ENCODE results near the gene CA5A. TPM values are rescaled to one million over a fixed set of nuclear protein-coding genes. Genes with fewer than 3 reads are reported as not detected.

Gene CA5A
- total and polyA plus RNA-seq, 11 donors: 0.08 to 0.44 (median 0.25) TPM; not detected in 8

- H3K9me3 ChIP-seq: no peaks in the 10 kb centered on the region
- peaks cover 0 to 17% (median 4%) of the 10 kb centered on the region in 12 donors for H3K4me1 ChIP-seq
- H3K27me3 ChIP-seq: no peaks in the 10 kb centered on the region
- no peak overlapping the region for H3K4me3 ChIP-seq
- DNase-seq (no peak), ATAC-seq (no peak)
- TF ChIP-seq CTCF (IDR thresholded peaks at IDR 0.05): no peak
- no peak for TF ChIP-seq POLR2A (IDR thresholded peaks at IDR 0.05)
- intact Hi-C loops (cut with DNase I): no loop called here
- H3K36me3 ChIP-seq: peaks cover 0 to 39% (median 0%) of the 10 kb centered on the region in 9 donors
- 94 to 97% (median 95%) methylated on average over 18 to 22 of the region's 22 CpGs for WGBS, 4 donors
- H3K27ac ChIP-seq: no peak overlapping the region
These were observed 94.8 kb downstream of the CA5A start for GRCh38 chr16:87841340-87842208.

GRCh38 chr16:87840271-87840978 is 95.9 kb downstream of the CA5A start:
- H3K4me1 ChIP-seq: peaks cover 0 to 8% (median 0%) of the 10 kb centered on the region in 12 donors
- no peak for TF ChIP-seq POLR2A (IDR thresholded peaks at IDR 0.05)
- no peak for TF ChIP-seq CTCF (IDR thresholded peaks at IDR 0.05)
- no peaks in the 10 kb centered on the region for H3K27me3 ChIP-seq
- intact Hi-C loops (cut with DNase I): no loop called here
- no peak overlapping the region for H3K27ac ChIP-seq
- H3K36me3 ChIP-seq: peaks cover 0 to 48% (median 0%) of the 10 kb centered on the region in 9 donors
- ATAC-seq (no peak), DNase-seq (peak in 1 of 5 donors; percentile 21)
- H3K4me3 ChIP-seq: no peak overlapping the region
- 84 to 92% (median 86%) methylated on average over 21 to 29 of the region's 29 CpGs for WGBS, 4 donors
- H3K9me3 ChIP-seq: no peaks in the 10 kb centered on the region

- TF ChIP-seq CTCF (IDR thresholded peaks at IDR 0.05) (no peak), POLR2A (IDR thresholded peaks at IDR 0.05) (no peak)
- no peaks in the 10 kb centered on the region for H3K27me3 ChIP-seq
- 88 to 94% (median 89%) methylated on average over 31 to 34 of the region's 34 CpGs for WGBS, 4 donors
- DNase-seq (peak in 1 of 5 donors; percentile 22), ATAC-seq (no peak)
- H3K36me3 ChIP-seq: peaks cover 0 to 48% (median 0%) of the 10 kb centered on the region in 9 donors
- intact Hi-C loops (cut with DNase I): no loop called here
- no peak overlapping the region for H3K27ac ChIP-seq
- H3K9me3 ChIP-seq: no peaks in the 10 kb centered on the region
- H3K4me1 ChIP-seq: peaks cover 0 to 10% (median 3%) of the 10 kb centered on the region in 12 donors
- no peak overlapping the region for H3K4me3 ChIP-seq
These were observed 96.6 kb downstream of the CA5A start for GRCh38 chr16:87839542-87840270.

Measured in heart left ventricle (tissue), 16 donors.